GM19351 (cell line): ENCODE data around the gene TRPM2.

Source experiments
- ATAC-seq: cut with Tn5 transposase; IDR thresholded peaks from one replicate; pipeline ENCODE4 v1.9.1; 2021; ENCODE audit warnings: mild to moderate bottlenecking, moderate library complexity; ENCODE audit not compliant: unreplicated experiment

TRPM2 gene

DNA sequence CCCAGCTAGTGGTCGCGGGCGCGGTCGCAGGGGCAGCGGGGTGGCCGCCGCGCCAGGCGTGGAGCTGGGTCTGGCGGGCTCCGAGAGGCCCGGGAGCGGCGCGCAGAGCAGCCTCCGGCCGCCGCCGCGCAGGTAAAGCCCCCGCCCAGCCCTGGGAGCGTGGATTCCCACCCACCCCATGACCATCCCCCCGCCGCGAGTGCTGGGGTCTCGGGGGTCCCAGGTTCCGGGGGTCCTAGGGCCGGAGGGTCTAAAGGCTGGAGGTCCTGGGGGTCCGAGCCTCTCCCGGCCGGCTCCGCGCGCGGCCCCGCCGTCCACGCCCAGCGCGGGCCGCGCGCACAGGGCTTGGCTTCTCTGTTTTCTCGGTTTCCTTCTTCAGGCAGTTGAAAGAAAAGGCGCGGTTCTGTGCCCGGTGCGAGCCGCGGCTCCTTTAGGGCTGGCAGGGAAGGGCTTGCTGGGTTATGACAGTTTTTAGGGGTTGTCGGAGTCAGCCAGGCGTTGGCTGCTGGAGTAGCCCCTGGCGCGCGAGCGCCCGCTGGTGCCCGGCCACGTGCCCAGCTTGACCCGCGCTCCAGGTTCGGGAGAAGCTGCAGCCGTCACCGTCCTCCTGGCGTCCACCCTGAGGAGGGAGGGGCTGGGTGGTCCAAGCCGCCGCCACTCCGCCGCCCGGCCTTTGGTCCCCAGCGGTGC is 102.2 kb downstream of the TRPM2 start:
- no peak for ATAC-seq

DNA sequence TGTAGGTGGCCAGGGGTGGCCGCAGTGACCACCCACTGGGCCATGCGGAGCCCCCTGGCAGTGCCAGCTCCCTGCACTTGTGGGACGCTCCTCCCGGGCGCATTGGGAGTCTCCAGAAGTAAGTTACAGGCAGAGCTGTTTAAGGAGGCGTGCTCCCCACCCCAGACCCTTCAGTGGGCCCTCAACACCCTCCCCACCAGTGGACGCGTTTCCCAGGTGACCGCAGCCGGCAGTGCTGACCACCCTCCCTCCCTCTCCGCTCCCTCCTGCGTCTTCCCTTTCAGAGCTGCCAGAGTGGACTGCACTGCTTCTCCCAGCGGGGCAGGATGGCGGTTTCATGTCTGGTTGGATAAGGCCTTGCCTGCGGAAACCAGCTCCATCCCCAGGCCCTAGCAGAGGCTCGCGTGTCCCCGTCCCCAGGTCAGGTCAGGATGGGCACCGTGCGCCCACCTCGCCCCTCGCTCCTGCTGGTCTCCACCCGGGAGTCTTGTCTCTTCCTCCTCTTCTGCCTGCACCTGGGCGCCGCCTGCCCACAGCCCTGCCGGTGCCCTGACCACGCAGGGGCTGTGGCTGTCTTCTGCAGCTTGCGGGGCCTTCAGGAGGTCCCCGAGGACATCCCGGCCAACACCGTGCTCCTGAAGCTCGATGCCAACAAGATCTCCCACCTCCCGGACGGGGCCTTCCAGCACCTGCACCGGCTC is 102.9 kb downstream of the TRPM2 start:
- ATAC-seq = no peak

DNA sequence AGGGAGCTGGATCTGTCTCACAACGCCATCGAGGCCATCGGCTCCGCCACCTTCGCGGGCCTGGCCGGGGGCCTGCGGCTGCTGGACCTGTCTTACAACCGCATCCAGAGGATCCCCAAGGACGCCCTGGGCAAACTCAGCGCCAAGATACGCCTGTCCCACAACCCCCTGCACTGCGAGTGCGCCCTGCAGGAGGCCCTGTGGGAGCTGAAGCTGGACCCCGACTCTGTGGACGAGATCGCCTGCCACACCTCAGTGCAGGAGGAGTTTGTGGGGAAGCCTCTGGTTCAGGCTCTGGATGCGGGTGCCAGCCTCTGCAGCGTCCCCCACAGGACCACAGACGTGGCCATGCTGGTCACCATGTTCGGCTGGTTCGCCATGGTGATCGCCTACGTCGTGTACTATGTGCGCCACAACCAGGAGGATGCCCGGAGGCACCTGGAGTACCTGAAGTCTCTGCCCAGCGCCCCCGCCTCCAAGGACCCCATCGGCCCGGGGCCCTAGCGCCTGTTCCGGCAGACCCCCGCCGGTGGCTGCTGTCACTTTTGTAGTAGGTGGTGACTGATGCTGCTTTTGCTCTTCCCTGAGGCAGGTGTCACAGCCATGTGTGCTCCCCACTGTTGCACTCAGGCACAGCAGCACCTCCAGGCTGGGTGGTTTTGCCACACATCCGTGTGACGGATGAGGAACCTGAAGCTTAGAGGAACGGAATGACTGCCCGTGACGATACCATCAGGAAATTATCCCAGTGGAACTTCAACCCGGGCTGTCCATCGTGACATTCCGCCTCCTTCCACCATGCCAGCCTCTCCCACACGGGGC is 103.7 kb downstream of the TRPM2 start:
- no peak for ATAC-seq

DNA sequence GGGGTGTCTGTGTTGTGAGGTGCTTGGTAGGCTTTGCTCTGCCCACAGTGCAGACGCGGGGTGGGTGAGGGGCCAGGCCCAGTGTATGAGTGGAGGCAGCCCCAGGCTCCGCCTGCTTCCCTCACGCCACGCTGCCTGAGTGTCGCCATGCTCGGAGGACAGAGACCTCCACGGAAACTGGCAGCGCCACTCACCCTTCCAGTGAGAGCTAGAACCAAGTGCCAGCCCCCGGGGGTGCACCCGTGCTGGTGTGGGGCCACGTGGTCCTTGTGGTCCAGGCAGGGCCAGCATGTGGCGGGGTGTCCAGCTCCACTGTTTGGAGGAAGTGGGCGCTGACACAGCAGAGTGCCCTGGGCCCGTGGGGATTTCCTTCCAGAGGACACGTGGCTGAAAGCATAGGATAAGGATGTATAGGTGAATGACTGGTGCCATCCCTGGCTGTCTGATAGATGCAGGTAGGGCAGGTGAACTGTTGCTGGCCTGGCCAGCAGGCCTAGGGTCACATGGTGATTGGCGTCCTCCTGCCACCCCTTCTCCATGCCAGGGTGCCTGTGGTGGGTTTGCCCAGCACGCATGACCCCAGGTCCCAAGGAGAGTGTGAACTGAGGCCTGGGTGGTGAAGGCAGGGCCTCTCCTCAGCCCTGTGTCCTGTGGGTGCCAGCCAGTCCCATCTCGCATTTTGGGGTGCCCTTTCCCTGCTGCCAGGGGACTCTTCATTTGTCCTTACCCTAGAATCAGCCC is 105.7 kb downstream of the TRPM2 start:
- no peak for ATAC-seq

DNA sequence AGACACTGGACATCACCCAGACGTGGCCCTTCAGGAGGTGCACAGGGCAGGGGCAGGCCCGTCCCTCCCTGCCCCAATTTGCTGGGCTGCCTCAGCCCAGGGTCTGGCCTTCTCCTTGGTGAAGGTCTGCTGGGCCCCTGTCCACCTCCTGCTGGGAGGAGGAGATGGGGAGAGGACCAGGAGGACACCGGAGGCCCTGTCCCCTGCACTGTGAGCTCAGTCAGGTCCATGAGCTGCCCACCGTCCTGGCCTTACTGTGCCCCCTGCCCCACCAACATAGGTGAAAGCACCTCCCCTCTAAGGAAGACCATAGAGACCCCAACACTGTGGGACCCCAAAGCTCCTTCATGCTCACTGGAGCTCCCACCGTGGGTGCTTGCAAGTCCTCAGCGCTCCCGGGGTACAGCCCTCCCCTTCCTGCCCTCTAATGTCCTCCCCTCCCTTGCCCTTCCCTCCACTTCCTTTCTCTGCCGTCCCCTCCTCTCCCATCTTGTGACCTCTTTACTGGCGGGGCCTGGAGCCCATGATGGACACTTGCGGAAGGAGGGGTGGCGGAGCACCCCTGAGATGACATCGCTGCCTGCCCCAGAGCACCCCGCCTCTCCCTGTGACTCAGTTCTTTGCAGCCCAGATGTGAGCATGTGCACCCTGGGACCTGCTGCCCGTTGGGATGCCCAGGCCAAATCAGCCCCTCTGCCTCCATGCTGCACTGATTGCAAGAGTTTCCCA is 106.5 kb downstream of the TRPM2 start:
- no peak for ATAC-seq

DNA sequence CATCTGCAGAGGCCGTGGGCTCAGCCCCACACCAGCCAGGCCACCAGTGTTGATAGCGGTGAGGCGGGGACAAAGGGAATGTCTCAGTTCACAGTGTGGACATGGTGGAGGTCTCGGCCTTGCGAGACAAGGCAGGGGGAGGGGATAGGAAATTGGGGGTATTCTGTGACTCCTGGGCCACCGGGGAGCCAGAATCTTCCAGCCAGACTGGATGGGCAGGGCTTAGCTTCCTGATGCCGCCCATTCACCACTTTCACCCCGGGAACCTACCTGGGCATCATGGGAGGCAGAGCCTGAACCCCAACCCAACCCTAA is 107.0 kb downstream of the TRPM2 start:
- no peak for ATAC-seq

DNA sequence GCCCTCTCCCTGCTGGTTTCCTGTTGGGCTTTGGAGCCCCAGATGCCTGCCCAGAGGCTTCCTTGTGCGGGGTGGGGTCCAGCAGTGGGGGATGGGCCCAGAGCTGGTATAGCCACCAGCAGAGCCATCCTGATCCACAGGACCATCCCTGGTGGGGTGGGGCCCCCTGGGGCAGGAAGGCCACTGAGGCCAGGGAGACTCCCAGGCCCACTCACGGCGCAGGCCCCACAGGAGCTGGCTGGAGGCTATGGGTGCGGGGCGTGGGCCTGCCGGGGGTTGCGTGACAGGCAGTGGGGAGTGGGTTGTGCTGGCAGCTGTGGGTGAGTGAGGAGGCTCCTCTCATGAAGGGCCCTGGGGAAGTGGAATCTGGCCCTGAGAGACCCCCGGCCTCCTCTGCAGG is 107.6 kb downstream of the TRPM2 start:
- ATAC-seq = no peak

DNA sequence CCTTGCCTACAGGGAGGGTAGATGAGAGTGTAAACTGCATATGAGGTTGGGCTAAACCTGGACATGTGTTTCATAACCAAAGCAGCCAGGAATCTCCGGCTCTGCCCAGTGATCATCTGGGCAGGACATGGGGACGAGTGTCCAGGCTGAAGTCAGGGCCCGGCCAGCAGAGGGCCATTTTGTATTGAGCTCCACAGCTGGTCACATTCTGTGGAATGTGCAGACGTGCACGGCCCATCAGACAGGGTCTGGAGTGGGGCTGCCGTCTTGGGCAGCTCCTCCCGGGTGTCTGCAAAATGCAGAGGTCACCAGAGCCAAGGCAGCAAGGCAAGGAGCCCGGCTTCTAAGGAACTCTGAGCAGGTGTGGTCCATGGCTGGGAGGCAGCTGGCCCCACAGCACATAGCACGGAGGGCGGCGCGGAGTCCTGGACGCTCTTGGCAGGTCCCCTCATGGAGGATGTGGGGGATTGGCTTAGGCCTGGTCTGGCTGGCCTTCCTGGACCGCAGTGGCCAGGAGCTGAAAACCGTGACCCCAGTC is 108.1 kb downstream of the TRPM2 start:
- no peak for ATAC-seq

DNA sequence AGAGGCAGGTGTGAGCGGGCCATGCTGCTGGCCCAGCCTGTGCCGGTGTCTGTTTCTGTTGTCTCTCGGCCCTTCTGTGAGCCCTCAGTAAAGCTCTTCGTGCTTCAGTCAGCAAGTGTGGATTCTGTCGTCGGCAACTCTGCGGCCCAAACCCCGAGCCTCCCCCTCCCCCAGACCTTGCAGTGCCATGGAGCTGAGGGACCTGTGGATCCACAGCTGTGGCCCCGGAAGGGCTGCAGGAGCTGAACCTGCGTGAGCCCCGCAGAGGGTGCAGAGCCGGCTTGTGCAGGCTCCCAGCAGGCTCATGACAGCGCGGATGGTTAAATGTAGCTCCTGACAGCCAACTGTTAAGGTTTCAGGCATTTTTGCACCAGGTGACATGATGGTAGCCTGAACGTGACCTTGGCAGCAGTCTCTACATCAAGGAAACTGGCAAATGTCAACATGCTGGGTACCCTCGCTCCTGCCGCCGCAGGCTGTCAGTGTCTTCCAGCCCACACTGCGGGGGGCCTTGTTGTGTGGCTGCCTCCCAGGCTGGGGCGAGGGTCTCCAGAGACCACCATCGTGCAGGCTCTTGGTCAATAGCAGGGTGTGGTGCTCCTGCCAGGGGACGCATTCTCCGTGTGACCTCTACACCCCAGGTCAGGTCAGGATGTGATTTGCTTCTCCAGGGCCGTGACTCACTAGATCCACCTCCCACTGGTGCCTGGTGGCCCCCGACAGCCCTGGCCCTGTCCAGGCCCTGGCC is 108.8 kb downstream of the TRPM2 start:
- no peak for ATAC-seq

DNA sequence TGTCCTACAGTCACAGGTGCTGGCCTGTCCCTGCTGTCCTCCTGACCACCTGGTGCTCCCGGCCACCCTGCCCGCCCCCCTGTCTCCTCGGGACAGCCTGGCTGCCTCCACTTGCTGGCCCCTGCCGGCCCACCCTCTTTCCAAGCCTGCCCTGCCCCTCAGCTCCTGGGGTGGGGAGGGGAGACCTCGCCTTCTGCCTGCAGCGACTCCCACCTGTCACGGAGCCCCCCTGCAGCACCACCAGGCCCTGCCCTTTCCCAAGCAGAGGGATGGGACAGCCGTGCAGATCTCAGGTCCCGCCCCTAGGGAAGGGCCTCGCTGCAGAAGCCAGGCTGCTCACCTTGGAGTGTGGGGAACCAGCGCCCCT is 109.4 kb downstream of the TRPM2 start:
- ATAC-seq = no peak

DNA sequence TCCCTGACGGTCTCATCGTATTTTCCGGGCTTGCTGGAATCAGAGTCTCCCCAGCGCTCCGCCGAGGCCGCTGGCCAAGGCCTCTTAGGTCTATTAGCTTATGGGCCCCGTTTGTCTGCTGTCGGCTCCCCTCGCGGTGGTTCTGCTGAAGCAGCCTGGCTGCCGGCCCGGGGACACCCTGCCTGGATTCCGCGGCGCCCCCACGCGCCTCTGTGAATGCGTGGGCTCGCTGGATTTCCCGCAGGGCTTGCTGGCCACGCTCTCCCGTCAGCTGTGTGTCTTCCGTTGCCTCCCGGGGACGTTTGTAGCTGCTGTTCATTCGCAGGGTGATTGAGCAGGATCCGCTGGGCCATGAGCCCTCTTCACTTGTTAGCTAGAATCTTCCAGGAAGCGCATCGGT is 110.3 kb downstream of the TRPM2 start:
- ATAC-seq = no peak

DNA sequence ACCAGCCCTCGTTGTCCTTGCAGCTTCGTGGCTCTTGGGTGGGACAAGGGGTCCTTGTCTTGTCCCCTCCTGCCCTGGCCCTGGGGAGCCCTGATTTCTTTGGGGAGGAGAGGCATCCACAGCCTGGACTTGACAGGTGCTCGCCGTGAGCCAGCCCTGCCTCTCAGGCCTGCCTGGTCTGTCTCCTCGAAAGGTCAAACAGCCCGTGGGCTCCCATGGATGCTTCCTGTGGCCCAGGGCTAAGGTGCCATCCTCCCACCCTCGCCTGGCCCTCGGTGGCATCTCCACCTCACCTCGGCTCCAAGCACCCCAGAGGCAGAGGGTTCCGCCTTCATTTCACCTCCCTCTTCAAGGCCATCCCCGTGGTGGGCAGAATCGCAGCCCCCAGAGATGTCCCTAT is 110.9 kb downstream of the TRPM2 start:
- no peak for ATAC-seq

DNA sequence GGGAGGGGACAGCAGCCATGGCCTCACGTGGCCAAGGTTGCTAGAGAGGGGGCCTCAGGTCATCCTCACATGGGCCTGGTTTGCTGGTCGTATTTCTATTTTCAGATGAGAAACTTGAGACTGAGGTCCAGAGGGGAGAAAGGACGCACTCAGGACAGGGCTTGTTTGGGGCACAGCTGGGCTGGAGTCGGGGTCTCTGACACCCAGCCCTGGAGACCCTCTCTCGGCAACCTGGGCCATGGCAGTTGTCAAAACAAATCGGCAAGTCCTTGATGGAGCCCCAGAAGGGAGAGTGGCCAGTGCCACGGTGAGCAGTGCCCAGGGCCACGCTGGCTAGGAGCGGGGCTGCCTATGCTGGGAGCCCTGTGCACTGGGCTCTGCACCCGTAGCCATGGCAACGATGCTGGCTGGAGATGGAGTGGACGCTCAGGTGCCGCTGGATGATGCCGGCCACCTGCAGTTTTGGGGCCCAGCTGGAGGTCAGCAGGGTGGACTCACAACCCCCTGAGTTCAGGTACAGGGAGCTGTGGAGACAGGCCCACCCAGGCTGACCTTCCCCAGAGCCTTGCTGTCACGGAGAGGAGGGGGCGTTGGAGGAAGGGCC is 113.0 kb downstream of the TRPM2 start:
- ATAC-seq = no peak

DNA sequence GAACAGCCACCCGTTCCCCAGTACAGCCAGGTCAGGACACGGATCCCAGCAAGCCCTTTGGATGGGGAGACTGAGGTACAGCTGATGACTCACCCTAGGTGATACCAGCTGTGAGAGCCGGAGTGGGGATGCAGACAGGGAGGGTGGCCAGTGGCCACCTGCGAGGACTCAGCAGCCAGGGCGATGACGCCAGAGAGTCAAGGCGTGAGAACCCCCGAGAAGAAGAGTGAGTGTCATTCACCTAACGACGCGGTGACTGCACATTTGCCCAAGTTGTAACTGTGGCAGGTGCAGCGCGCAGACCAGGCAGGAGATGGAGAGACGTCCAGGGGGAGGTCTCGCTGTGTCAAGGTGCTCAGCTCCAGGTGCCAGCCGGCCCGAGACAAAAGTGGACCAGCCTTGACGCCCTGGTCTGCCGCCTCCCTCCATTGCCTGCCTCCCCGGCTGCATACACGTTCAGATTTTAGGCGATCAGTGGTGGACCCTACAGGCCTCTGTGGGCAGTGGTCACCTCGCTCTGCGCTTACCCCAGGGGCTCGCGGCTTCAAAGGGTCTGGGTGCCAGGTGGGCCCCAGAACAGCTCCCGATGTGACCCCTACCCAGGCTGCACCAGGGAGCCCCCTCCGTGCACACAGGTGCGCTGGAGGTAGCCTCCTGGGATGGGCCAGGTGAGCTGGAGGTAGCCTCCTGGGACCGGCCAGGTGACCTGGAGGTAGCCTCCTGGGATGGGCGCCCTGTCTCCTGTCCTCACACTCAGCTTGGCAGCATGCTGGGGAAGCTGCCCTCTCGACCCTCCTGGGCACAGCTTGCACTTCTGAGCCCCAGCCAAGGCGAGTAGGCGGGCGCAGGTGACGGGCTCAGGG is 113.8 kb downstream of the TRPM2 start:
- ATAC-seq = no peak

DNA sequence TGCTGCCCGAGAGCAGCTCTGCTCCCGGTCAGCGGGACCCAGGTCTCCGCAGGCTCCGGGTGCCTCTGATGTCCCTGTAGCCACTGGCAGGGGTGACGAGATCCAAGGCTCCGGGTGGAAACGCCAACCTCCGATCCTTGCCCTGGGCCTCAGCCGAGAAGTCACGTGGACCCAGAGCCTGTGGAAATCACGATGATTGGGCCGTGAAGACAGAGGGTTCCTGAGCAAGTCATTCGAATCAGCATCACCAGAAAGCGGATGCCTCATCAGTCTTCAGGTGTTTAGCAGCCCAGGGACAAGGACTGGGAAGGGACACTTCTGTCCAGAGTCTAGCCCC is 114.4 kb downstream of the TRPM2 start:
- ATAC-seq = no peak

DNA sequence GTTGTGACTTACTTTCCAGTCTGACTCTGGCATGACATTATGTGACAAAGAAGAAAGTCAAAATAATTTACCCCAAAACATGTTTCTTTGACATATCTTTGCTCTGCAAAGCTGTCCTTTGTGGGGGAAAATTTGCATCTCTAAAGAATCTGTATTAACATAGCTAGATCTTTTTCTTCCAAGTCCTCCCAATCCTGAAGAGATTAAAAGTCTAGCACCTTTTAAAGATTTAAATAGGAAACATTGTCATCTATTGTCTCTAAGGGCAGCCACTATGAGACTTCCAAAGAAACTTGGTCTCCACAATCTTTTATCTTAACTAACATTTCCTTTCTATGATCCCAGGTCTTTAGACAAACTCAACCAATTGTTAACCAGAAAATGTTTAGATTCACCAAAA is 117.9 kb downstream of the TRPM2 start:
- no peak for ATAC-seq

DNA sequence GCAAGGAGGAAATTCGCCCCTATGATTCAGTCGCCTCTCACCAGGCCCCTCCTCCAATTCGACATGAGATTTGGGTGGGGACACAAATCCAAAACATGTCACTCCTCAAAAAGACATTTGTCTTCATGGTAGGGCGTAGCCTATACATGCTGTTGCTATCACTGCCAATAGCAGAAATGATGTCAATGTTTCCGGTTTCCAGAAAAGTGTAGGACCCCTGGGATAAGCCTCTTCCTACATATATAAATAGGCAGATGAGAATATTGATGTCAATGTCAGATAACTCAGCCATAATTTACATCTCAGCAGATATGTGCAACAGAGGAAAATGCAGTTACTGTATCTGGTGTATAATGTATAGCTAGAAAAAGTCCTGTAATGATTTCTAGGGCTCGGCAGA is 118.6 kb downstream of the TRPM2 start:
- ATAC-seq = no peak

DNA sequence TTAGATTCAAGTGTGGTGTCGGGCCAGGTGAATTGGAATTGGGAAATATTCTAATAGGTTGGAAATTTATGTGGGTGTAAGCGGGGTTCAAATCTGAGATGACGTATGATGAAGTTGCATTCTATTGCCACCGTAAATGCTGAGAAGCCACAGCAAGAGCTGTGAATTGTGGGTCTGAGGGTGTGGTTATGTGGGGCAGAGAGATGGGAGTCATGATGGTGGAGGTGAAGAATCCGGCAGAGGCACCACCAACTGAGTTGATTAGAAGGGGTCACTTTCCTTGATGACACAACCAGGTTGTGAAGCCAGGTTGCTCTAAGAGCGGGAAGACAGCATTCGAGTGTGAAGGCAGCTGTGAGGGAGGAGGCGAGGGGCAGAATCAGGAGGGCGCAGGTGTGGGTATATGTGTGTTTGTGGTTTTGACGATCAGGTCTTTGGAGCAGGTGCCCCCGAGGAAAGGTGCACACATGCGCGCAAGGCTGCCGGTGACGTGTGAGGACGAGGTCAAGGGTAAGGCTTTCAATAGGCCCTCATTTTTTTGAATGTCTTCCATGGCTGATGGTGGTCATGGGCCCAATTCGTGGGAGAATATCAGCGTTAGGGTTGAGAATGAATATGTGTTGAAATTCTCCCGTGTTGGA is 120.6 kb downstream of the TRPM2 start:
- no peak for ATAC-seq
